Esophagus mucosa (tissue), 1 donor: Measurements from ENCODE around the gene HDDC3. TPM values are rescaled to one million over a fixed set of nuclear protein-coding genes. Genes with fewer than 3 reads are reported as not detected.
"Not testable (repeated sequence)": the region's sequence is repeated elsewhere in the genome, so short reads cannot be mapped to it uniquely, and the experiment has no call there.

Experiments
- ATAC-seq: fragments of 200-7000 bp; cut with Tn5 transposase; one replicate; pipeline ENCODE4 v1.9.1; 2020
- total RNA-seq: library from RNA; stranded (reverse); gene quantifications from one replicate; pipeline ENCODE4 v1.2.4, GENCODE V29; 2023
- donor health status: DM: yes; HTN: yes; CAD: no.

The HDDC3 gene
- total RNA-seq, 1 donor from 2014 or later: 10.6 TPM

DNA sequence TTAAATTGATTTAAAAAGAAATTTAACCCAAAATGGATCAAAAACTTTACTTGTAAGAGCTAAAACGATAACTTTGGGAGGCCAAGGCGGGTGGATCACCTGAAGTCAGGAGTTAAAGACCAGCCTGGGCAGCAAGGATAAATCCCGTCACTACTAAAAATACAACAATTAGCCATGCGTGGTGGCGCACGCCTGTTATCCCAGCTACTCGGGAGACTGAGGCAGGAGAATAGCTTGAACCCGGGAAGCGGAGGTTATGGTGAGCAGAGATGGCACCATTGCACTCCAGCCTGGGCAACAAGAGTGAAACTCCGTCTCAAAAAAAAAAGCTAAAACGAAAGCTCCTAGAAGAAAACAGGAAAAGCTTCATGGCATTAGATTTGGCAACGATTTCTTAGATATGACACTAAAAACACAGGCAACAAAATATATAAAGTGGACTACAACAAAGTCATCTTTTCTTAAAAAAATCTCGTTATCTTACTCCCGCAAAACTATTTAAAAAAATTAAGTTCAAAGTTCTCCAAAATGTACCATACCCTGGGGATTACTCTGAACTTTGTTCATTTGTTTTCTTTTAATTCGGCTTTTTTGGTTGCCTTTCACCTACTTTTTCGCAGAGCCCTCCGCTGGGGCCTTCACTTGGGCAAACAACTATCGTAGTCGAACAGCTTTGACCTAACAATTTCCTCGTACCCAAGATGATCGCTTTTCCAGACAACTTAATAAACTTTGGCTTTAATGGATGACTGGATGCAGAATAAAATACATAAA is 2.9 kb downstream of the HDDC3 start:
- no peak for ATAC-seq

- not testable (repeated sequence) for ATAC-seq
Measured at GRCh38 chr15:90928106-90928505, 4.2 kb downstream of the HDDC3 start.

- ATAC-seq: not testable (repeated sequence)
Measured at GRCh38 chr15:90926766-90927165, 5.6 kb downstream of the HDDC3 start.

DNA sequence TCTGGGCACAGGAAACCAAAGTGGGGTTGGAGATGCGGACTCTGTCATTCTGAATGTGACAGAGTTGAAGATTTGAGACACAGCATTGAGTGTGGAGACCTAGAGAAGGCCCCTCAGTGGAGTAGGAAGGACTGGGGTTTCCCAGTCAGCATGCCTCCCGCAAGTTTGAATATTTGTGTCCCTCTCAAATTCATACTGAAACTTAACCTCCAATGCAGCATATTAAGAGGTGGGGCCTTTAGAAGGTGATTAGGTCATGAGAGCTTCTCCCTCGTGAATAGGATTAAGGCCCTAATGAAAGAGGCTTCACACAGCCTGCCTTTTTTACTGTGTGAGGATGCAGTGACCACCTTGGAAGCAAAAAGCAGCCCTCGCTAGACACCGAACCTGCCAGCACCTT is 8.0 kb downstream of the HDDC3 start:
- ATAC-seq: no peak

- ATAC-seq: peak; percentile 26
Measured at GRCh38 chr15:90922712-90923322, 9.5 kb downstream of the HDDC3 start.

- ATAC-seq: no peak
Measured at GRCh38 chr15:90921887-90922286, 10.5 kb downstream of the HDDC3 start.

- ATAC-seq: no peak
Measured at GRCh38 chr15:90918835-90919234, 13.5 kb downstream of the HDDC3 start.

DNA sequence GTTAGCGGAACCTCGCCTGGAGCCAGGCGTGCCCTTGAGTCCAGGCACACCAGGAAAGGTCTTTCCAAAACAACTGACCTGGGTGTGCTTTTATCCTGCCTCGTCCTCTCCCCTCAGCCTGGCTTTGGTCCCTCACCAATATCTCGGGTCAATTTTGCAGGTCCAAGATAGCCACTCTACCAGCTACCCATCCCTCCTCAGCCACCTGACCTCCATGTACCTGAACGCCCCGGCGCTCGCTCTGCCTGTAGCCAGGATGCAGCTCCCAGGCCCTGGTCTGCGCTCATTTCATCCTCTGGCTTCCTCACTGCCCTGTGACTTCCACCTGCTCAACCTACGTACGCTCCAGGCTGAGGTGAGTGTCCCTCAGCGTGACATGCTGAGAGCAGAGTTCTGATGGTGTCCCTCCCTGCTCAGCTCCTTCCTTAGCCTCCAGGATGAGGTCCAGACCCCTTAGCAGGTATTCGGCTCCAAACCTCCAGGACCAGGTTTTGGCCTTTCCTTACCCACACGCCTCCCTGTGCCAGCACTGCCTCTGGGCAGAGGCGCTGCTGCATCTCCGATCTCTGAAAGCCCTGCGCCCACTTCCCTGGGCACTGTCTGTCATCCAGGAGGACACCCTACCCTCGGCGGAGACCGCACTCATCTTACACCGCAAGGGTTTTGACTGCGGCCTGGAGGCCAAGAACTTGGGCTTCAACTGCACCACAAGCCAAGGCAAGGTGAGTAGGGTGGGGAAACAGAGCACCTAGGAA is 14.1 kb downstream of the HDDC3 start:
- ATAC-seq: no peak

GRCh38 chr15:90917569-90917968 is 14.8 kb downstream of the HDDC3 start:
- no peak for ATAC-seq

GRCh38 chr15:90916461-90916860 is 15.9 kb downstream of the HDDC3 start:
- ATAC-seq: no peak

GRCh38 chr15:90915808-90916440 is 16.4 kb downstream of the HDDC3 start:
- ATAC-seq: peak; percentile 24

DNA sequence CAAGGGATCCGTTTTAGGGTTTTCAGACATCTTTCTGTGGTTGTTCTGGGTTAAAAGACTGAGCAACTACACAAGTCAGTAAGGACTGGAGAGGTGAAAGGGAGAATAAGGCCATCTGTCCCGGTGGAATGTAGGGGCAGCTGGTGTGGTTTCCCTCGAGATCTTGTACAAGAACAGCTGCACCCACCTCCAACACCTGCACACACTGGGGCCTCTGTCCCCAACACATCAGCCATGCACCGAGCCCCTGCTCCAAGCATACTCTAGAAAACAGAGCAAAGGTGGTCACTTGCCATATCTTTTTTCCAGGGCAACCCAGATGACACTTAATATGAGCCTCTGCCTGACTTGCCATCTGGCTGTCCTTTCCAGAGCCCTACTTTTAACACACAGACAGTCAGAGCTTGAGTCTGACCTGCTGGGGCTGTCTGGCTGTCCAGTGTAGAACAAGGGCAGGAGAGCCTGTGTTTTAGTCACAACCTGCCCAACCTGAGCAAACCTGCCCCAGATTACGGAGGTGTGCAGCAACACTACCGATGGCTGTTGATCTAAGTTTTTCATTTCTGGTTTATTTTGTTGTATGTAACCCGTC is 17.0 kb downstream of the HDDC3 start:
- ATAC-seq: peak; percentile 65

DNA sequence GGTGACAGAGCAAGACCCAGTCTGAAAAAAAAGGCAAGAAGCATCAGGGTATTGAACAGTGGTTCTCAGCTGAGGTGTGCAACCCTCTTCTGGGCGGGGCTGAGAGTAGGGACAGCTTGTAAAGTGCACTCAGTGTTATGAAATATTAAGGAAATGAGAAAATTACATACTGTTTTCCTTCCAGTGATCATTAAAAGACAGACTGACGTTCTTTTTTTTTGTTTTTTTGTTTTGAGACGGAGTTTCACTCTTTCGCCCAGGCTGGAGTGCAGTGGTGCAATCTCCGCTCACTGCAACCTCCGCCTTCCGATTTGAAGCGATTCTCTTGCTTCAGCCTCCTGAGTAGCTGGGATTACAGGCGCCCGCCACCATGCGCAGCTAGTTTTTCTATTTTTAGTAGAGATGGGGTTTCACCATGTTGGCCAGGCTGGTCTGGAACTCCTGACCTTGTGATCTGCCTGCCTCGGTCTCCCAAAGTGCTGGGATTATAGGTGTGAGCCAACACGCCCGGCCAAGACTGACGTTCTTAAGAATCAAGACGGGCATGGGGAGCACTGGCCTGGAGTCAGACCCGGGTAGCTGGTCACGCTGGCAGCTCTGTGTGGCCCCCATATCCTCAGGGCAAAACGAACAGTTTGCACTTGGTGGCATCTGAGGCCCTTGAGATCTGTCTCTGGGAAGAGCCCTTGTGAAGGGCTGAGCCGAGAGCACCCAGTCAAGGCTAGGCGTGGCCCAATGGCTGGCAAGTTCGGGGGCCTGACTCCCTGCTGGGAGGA is 17.9 kb downstream of the HDDC3 start:
- ATAC-seq: no peak

- no peak for ATAC-seq
Measured at GRCh38 chr15:90913398-90913944, 18.9 kb downstream of the HDDC3 start.

GRCh38 chr15:90912770-90913075 is 19.6 kb downstream of the HDDC3 start:
- ATAC-seq: no peak

DNA sequence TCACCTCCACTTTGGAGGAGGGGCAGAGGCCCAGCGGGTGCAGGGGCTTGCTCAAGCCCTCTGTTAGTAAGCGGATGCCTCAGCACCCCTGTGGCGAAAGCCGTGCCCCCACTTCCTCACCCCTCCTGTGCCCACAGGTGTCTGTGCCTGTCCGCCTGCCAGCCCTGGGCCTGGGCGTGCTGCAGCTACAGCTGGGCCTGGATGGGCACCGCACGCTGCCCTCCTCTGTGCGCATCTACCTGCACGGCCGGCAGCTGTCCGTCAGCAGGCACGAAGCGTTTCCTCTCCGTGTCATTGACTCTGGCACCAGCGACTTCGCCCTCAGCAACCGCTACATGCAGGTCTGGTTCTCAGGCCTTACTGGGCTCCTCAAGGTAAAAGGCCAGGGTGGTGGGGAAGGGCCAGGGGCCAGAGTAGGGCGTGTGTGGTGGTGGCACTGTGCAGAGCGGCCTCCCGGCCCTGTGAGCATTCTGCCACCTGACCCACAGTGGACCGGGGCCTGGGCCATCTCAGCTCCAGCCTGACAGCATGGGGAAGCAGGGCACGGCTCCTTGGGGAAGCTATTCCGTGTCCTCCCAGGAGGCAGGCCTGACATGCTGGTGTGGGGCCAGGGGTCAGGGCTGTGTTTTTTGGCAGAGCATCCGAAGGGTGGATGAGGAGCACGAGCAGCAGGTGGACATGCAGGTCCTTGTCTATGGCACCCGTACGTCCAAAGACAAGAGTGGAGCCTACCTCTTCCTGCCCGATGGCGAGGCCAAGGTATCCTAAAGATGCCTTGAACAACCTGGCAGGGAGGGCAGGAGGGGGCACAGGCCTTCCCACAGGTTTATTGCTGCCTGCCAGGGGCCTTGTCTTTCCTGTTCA is 20.2 kb downstream of the HDDC3 start:
- no peak for ATAC-seq

DNA sequence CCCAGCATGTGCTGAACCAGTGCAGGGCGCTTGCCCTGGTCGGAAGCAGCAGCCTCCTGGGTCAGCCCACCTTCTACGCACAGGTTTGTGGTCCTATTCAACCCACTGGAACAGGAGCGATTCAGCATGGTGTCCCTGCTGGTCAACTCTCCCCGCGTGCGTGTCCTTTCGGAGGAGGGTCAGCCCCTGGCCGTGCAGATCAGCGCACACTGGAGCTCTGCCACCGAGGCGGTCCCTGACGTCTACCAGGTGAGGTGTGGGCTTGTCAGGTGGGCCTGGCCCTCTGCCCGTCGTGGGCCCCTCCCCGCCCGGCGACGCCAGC is 21.1 kb downstream of the HDDC3 start:
- no peak for ATAC-seq

DNA sequence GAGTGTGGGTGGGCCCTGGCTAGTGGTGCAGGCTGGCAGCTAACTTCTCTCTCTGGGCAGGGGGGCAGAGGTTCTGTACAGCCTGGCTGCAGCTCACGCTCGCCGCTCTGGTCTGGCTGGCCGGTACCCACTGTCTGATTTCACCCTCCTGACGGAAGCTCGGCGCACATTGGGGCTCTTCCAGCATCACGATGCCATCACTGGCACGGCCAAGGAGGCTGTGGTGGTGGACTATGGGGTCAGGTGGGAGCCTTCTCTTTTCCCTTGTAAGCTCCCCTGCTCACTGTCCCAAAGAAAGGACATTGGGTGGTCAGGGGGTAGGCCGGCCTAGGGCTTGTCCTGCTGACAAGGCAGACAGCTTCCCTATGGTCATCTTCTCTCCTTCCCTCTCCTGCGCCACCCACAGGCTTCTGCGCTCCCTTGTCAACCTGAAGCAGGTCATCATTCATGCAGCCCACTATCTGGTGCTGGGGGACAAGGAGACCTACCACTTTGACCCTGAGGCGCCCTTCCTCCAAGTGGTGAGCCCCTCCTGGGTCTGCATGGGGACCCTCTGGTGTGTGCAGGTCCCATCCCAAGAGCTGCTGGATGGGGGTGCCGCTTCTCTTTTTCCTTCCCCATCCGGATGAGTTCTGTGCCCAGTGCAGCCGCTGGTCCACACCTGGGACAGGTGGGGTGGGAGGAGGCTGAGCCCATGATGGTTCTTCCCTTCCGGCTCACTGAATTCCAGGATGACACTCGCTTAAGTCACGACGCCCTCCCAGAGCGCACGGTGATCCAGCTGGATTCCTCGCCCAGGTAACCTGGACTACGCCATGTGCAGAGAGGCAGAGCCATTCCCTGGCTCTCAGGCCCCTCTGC is 21.7 kb downstream of the HDDC3 start:
- ATAC-seq: no peak

DNA sequence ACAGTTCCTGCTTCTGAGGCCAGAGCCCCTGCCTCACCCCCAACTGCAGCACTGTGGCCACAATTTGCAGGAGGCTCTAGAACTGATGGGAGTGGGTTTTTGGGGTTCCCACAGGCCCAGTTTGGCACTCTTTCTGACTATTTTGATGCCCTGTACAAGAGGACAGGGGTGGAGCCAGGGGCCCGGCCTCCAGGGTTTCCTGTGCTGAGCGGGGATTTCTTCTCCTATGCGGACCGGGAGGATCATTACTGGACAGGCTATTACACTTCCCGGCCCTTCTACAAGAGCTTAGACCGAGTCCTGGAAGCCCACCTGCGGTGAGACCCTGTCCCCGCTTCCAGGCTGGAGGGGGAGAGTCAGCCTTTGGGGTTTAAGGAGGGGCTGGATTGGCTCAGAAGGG is 22.4 kb downstream of the HDDC3 start:
- ATAC-seq: no peak

GRCh38 chr15:90909449-90909848 is 22.9 kb downstream of the HDDC3 start:
- ATAC-seq: not testable (repeated sequence)
